GM19372 (cell line): ENCODE data around the gene OTOP3.

Experiments used
- ATAC-seq: cut with Tn5 transposase; IDR thresholded peaks from one replicate; pipeline ENCODE4 v1.9.1; 2021; ENCODE audit warnings: mild to moderate bottlenecking, low read depth, moderate library complexity; ENCODE audit not compliant: unreplicated experiment

The OTOP3 gene

GRCh38 chr17:74916136-74916850 is 19.4 kb upstream of the OTOP3 start:
- ATAC-seq = no peak

GRCh38 chr17:74916851-74917199 is 18.9 kb upstream of the OTOP3 start:
- no peak for ATAC-seq

- ATAC-seq = no peak
Observed at GRCh38 chr17:74917430-74917829, 18.3 kb upstream of the OTOP3 start.

GRCh38 chr17:74918906-74919305 is 16.8 kb upstream of the OTOP3 start:
- ATAC-seq = no peak

GRCh38 chr17:74919440-74920305 is 16.0 kb upstream of the OTOP3 start:
- ATAC-seq = no peak

GRCh38 chr17:74920306-74920620 is 15.4 kb upstream of the OTOP3 start:
- no peak for ATAC-seq

GRCh38 chr17:74920642-74921025 is 15.1 kb upstream of the OTOP3 start:
- no peak for ATAC-seq

- ATAC-seq = no peak
Observed at GRCh38 chr17:74921026-74921681, 14.5 kb upstream of the OTOP3 start.

- ATAC-seq = no peak
Observed at GRCh38 chr17:74921769-74922168, 13.9 kb upstream of the OTOP3 start.

- no peak for ATAC-seq
Observed at GRCh38 chr17:74922172-74922571, 13.5 kb upstream of the OTOP3 start.

GRCh38 chr17:74922694-74923537 is 12.8 kb upstream of the OTOP3 start, which contains the start of gene USH1G:
Gene USH1G (minus strand): TSS chr17:74923255. CDS start chr17:74923073, 182 bp downstream.
- ATAC-seq = no peak

- no peak for ATAC-seq
Observed at GRCh38 chr17:74923538-74924249, 12.0 kb upstream of the OTOP3 start.

GRCh38 chr17:74924250-74924948 is 11.3 kb upstream of the OTOP3 start, which contains the start of gene OTOP2:
Gene OTOP2 (plus strand): TSS chr17:74924273. CDS start chr17:74924633, 360 bp downstream.
- ATAC-seq = no peak

GRCh38 chr17:74925242-74925641 is 10.5 kb upstream of the OTOP3 start:
- ATAC-seq = no peak

- no peak for ATAC-seq
Observed at GRCh38 chr17:74928786-74929185, 6.9 kb upstream of the OTOP3 start.

GRCh38 chr17:74930535-74931036 is 5.1 kb upstream of the OTOP3 start:
- ATAC-seq = no peak

- no peak for ATAC-seq
Observed at GRCh38 chr17:74935048-74935447, 650 bp upstream of the OTOP3 start.

- no peak for ATAC-seq
Observed at GRCh38 chr17:74936470-74936799, 737 bp downstream of the OTOP3 start.
